Measurements from ENCODE around the gene ITPK1. TPM values are rescaled to one million over a fixed set of nuclear protein-coding genes. Genes with fewer than 3 reads are reported as not detected.
A peak's percentile ranks its signal among the peaks of the same experiment; 100 is the strongest.

ITPK1 gene
- total RNA-seq, 4 donors from 2014 or later, result 43.9 to 56.1 (median 44.5) TPM

- H3K36me3 ChIP-seq, result no peaks in the 10 kb centered on the region
- no peak overlapping the region for H3K27ac ChIP-seq
- peaks cover 8 to 28% of the 10 kb centered on the region in 2 donors for H3K4me1 ChIP-seq
- intact Hi-C loops (cut with DNase I), result no loop called here
- 90% methylated on average over 13 of the region's 13 CpGs for WGBS, 2 donors
- H3K4me3 ChIP-seq (replicated peaks in 1 of 3), result no peak overlapping the region
- no peak for TF ChIP-seq CTCF (IDR thresholded peaks at IDR 0.05)
- no peak for TF ChIP-seq POLR2A (IDR thresholded peaks at IDR 0.05)
- no peak for DNase-seq
- H3K9me3 ChIP-seq, result no peaks in the 10 kb centered on the region
- H3K27me3 ChIP-seq, result no peaks in the 10 kb centered on the region
Measured at GRCh38 chr14:93096691-93097322, 18.9 kb downstream of the ITPK1 start.

GRCh38 chr14:93095742-93096510 lies 19.8 kb downstream of the ITPK1 start:
- DNase-seq, result no peak
- H3K27me3 ChIP-seq, result no peaks in the 10 kb centered on the region
- intact Hi-C loops (cut with DNase I), result no loop called here
- peaks cover 16 to 37% of the 10 kb centered on the region in 2 donors for H3K4me1 ChIP-seq
- H3K9me3 ChIP-seq, result no peaks in the 10 kb centered on the region
- H3K27ac ChIP-seq, result no peak overlapping the region
- 94 to 96% methylated on average over 13 of the region's 13 CpGs for WGBS, 2 donors
- H3K4me3 ChIP-seq (replicated peaks in 1 of 3), result no peak overlapping the region
- no peak for TF ChIP-seq POLR2A (IDR thresholded peaks at IDR 0.05)
- TF ChIP-seq CTCF (IDR thresholded peaks at IDR 0.05), result no peak
- no peaks in the 10 kb centered on the region for H3K36me3 ChIP-seq

- Histone ChIP-seq H3K36me3 (no peaks in the 10 kb centered on the region), H3K4me1 (peaks cover 25 to 53% of the 10 kb centered on the region in 2 donors), H3K27ac (no peak overlapping the region), H3K9me3 (no peaks in the 10 kb centered on the region), H3K4me3 (replicated peaks in 1 of 3) (no peak overlapping the region), H3K27me3 (no peaks in the 10 kb centered on the region)
- 97 to 99% methylated on average over 10 to 18 of the region's 20 CpGs for WGBS, 2 donors
- DNase-seq, result no peak
- intact Hi-C loops (cut with DNase I), result no loop called here
- TF ChIP-seq CTCF (IDR thresholded peaks at IDR 0.05), result no peak
- TF ChIP-seq POLR2A (IDR thresholded peaks at IDR 0.05), result no peak
Measured at GRCh38 chr14:93094121-93094918, 21.4 kb downstream of the ITPK1 start.

GRCh38 chr14:93092606-93093556 lies 22.8 kb downstream of the ITPK1 start:
- TF ChIP-seq POLR2A (IDR thresholded peaks at IDR 0.05) (no peak), CTCF (IDR thresholded peaks at IDR 0.05) (no peak)
- H3K36me3 ChIP-seq, result no peaks in the 10 kb centered on the region
- WGBS, 2 donors, result 87 to 92% methylated on average over 19 to 22 of the region's 24 CpGs
- peak overlapping the region in 2 of 3 donors; percentile 46 to 83 for H3K27ac ChIP-seq
- no peaks in the 10 kb centered on the region for H3K9me3 ChIP-seq
- DNase-seq, result no peak
- intact Hi-C loops (cut with DNase I), result no loop called here
- H3K4me3 ChIP-seq (replicated peaks in 1 of 3), result no peak overlapping the region
- no peaks in the 10 kb centered on the region for H3K27me3 ChIP-seq
- peaks cover 25 to 57% of the 10 kb centered on the region in 2 donors for H3K4me1 ChIP-seq

All from thyroid gland (tissue), 4 donors.